Panc1 (cell line): ENCODE data around the gene AKR1B1. TPM values are rescaled to one million over a fixed set of nuclear protein-coding genes. Genes with fewer than 3 reads are reported as not detected.

Source experiments
- ATAC-seq: fragments of 200-7000 bp; cut with Tn5 transposase; 2 replicates; pipeline ENCODE4 v1.9.1; 2020; ENCODE audit warnings: mild to moderate bottlenecking, moderate library complexity
- BruUV-seq: library from RNA; stranded (reverse); fragments of 400-500 nt; replicated peaks from 2 replicates; lab custom pipeline; 2021; lab: Mats Ljungman, UMichigan
- CTCF ChIA-PET: fragments of 300-600 bp; sonication (Branson Sonifier 250); formaldehyde crosslinking; loops from one replicate; lab custom pipeline; 2022; ENCODE audit warnings: antibody characterized with exemption; lab: Charles Lee
- POLR2A ChIA-PET: fragments of 300-600 bp; sonication (Branson Sonifier 250); formaldehyde crosslinking; loops from one replicate; lab custom pipeline; 2022; ENCODE audit warnings: antibody characterized with exemption; lab: Charles Lee
- DNase-seq: peaks from one replicate; pipeline ENCODE4 v3.0.0-alpha.2; 2010; ENCODE audit warnings: low read depth, low spot score
- H3K27ac ChIP-seq: 2 replicates; pipeline ENCODE4 v1.5.1; 2011; ENCODE audit warnings: mild to moderate bottlenecking, low read length, inconsistent platforms
- H3K27me3 ChIP-seq: fragments of 200-500 bp; sonication (Bioruptor generic); 2 replicates; pipeline ENCODE4 v1.6.0; 2014; ENCODE audit warnings: low read length, inconsistent platforms; ENCODE audit not compliant: control insufficient read depth, insufficient read depth
- H3K36me3 ChIP-seq: fragments of 200-500 bp; sonication (Bioruptor generic); 2 replicates; pipeline ENCODE4 v1.5.1; 2014; ENCODE audit warnings: inconsistent platforms, mild to moderate bottlenecking, low read length, moderate library complexity; ENCODE audit not compliant: control insufficient read depth, insufficient read depth
- H3K4me1 ChIP-seq: 2 replicates; pipeline ENCODE4 v1.5.1; 2011; ENCODE audit warnings: inconsistent platforms, mild to moderate bottlenecking, low read length, moderate library complexity; ENCODE audit not compliant: control insufficient read depth, insufficient read depth
- H3K4me3 ChIP-seq, 2 experiments: 2 replicates each; pipeline ENCODE4 v1.5.1; 2011 to 2012; ENCODE audit warnings: low read depth in 2 of 2, low read length in 2 of 2, mild to moderate bottlenecking in 2 of 2, inconsistent platforms in 1 of 2, moderate library complexity in 1 of 2
- H3K9me3 ChIP-seq: fragments of 200-500 bp; sonication (Bioruptor generic); 2 replicates; pipeline ENCODE4 v1.5.1; 2014; ENCODE audit warnings: low read depth, mild to moderate bottlenecking, inconsistent platforms, low read length, moderate library complexity; ENCODE audit not compliant: control insufficient read depth, insufficient read depth
- POLR2AphosphoS5 ChIP-seq: IDR thresholded peaks from 2 replicates; pipeline ENCODE4 v1.6.1; 2012; ENCODE audit warnings: mild to moderate bottlenecking, low read depth, low read length, moderate library complexity
- SIN3A ChIP-seq: IDR thresholded peaks from 2 replicates; pipeline ENCODE4 v1.6.1; 2012; ENCODE audit warnings: low read depth, mild to moderate bottlenecking, low read length, moderate library complexity, borderline replicate concordance; ENCODE audit not compliant: insufficient read depth
- TCF7L2 ChIP-seq: IDR thresholded peaks from 2 replicates; pipeline ENCODE4 v1.6.1; 2011; ENCODE audit warnings: mild to moderate bottlenecking, low read depth, low read length, inconsistent platforms
- in situ Hi-C: cut with HindIII; loops from 2 replicates; pipeline ENCODE4 v1.10.0; 2016; ENCODE audit warnings: low sequenced_read_pairs, low pct_unique_long_range_greater_than_20kb
- intact Hi-C: fragments of 100-400 bp; cut with micrococcal nuclease; formaldehyde crosslinking; loops from one replicate; pipeline ENCODE4 v1.10.0; 2022; ENCODE audit not compliant: unreplicated experiment
- total RNA-seq: library from RNA; stranded (reverse); gene quantifications from one replicate; pipeline ENCODE4 v1.2.1, GENCODE V29; 2021; ENCODE audit not compliant: unreplicated experiment
- TF ChIP-seq, protein P1 (sequence below), 2 experiments: IDR thresholded peaks; 2 replicates each; pipeline ENCODE4 v1.6.1; 2011 to 2012; ENCODE audit warnings: low read depth in 2 of 2, control low read depth in 1 of 2, low read length in 1 of 2, mild to moderate bottlenecking in 1 of 2, moderate library complexity in 1 of 2; ENCODE audit not compliant: insufficient read depth in 1 of 2
- TF ChIP-seq, protein P2 (sequence below): fragments of 450-650 bp; IDR thresholded peaks from 2 replicates; pipeline ENCODE4 v1.5.1; 2017; ENCODE audit warnings: mild to moderate bottlenecking

Gene AKR1B1
- total RNA-seq, 1 experiment from 2014 or later = 83.2 TPM

DNA sequence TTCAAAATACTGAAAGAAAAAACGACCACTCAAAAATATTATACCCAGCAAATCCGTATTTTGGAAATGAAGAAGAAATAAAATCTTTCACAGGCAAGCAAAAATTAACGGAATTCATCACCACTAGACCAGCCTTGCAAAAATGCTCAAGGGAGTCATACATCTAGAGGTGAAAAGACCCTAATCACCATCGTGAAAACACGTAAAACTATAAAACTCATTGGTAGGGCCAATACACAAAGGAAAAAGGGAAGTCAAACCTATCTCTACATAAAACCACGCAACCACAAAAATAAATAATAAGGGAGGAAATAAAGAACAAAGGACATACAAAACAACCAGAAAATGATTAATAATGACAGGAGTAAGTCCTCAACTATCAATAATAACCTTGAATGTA, 6.6 kb upstream of the AKR1B1 start:
- no peaks in the 10 kb centered on the region for H3K4me1 ChIP-seq
- CTCF ChIA-PET = no interaction called here
- H3K27me3 ChIP-seq = no peaks in the 10 kb centered on the region
- peaks cover 4% of the 10 kb centered on the region; the same call in 1 of the 2 replicates for H3K9me3 ChIP-seq
- POLR2A ChIA-PET = no interaction called here
- no TSS peak for BruUV-seq
- no peak overlapping the region for H3K4me3 ChIP-seq
- ATAC-seq (no peak), DNase-seq (no peak)
- TF ChIP-seq SIN3A (no peak), POLR2AphosphoS5 (no peak), TCF7L2 (no peak)
- TF ChIP-seq, protein P1, sequence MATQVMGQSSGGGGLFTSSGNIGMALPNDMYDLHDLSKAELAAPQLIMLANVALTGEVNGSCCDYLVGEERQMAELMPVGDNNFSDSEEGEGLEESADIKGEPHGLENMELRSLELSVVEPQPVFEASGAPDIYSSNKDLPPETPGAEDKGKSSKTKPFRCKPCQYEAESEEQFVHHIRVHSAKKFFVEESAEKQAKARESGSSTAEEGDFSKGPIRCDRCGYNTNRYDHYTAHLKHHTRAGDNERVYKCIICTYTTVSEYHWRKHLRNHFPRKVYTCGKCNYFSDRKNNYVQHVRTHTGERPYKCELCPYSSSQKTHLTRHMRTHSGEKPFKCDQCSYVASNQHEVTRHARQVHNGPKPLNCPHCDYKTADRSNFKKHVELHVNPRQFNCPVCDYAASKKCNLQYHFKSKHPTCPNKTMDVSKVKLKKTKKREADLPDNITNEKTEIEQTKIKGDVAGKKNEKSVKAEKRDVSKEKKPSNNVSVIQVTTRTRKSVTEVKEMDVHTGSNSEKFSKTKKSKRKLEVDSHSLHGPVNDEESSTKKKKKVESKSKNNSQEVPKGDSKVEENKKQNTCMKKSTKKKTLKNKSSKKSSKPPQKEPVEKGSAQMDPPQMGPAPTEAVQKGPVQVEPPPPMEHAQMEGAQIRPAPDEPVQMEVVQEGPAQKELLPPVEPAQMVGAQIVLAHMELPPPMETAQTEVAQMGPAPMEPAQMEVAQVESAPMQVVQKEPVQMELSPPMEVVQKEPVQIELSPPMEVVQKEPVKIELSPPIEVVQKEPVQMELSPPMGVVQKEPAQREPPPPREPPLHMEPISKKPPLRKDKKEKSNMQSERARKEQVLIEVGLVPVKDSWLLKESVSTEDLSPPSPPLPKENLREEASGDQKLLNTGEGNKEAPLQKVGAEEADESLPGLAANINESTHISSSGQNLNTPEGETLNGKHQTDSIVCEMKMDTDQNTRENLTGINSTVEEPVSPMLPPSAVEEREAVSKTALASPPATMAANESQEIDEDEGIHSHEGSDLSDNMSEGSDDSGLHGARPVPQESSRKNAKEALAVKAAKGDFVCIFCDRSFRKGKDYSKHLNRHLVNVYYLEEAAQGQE (IDR thresholded peaks at IDR 0.05; ENCODE audit: insufficient read depth in 1 of 2, low read depth in 2 of 2, low read length in 1 of 2) = no peak
- TF ChIP-seq, protein P2, sequence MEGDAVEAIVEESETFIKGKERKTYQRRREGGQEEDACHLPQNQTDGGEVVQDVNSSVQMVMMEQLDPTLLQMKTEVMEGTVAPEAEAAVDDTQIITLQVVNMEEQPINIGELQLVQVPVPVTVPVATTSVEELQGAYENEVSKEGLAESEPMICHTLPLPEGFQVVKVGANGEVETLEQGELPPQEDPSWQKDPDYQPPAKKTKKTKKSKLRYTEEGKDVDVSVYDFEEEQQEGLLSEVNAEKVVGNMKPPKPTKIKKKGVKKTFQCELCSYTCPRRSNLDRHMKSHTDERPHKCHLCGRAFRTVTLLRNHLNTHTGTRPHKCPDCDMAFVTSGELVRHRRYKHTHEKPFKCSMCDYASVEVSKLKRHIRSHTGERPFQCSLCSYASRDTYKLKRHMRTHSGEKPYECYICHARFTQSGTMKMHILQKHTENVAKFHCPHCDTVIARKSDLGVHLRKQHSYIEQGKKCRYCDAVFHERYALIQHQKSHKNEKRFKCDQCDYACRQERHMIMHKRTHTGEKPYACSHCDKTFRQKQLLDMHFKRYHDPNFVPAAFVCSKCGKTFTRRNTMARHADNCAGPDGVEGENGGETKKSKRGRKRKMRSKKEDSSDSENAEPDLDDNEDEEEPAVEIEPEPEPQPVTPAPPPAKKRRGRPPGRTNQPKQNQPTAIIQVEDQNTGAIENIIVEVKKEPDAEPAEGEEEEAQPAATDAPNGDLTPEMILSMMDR = no peak
- intact Hi-C loops = no loop called here
- H3K27ac ChIP-seq = no peak overlapping the region
- in situ Hi-C loops = no loop called here
- no peaks in the 10 kb centered on the region for H3K36me3 ChIP-seq

DNA sequence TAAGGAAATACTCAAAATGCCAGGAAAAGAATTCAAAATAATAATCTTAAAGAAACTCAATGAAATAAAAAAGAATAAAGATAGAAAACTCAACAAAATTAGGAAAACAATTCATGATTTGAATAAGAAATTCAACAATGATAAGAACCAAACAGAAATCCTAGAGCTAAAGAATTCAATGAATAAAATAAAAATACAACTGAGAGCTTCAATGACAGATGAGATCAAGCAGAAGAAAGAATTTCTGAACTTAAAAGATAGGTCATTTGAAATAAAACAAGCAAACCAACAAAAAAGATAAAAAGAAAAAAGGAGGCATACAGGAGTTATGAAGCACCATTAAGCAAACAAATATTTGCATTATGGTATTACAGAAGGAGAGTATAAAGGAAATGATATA, 5.6 kb upstream of the AKR1B1 start:
- Histone ChIP-seq H3K36me3 (no peaks in the 10 kb centered on the region), H3K9me3 (peaks cover 4% of the 10 kb centered on the region; the same call in 1 of the 2 replicates), H3K4me3 (no peak overlapping the region), H3K27ac (no peak overlapping the region), H3K4me1 (peaks cover 3% of the 10 kb centered on the region; the same call in 1 of the 2 replicates), H3K27me3 (no peaks in the 10 kb centered on the region)
- intact Hi-C loops (no loop called here), in situ Hi-C loops (no loop called here)
- DNase-seq (no peak), ATAC-seq (no peak)
- POLR2A ChIA-PET = no interaction called here
- BruUV-seq = no TSS peak
- CTCF ChIA-PET = no interaction called here
- TF ChIP-seq, protein P2 = no peak
- no peak for TF ChIP-seq SIN3A
- TF ChIP-seq TCF7L2 = no peak
